Adrenal gland (tissue), 5 donors: ENCODE data around the gene CCZ1.

Source experiments
- CTCF ChIP-seq, 6 experiments: fragments of 450-650 bp in 4 of 6; fragments of 200-600 bp in 2 of 6; sonication (generic) in 1 of 6; IDR thresholded peaks; 1 replicate in 5 of 6; 2 replicates in 1 of 6; pipeline versions ENCODE4 v1.5.1 to v1.8.0; 2016 to 2021; ENCODE audit warnings: antibody characterized with exemption in 6 of 6, mild to moderate bottlenecking in 2 of 6, moderate library complexity in 1 of 6
- POLR2A ChIP-seq, 2 donors: fragments of 450-650 bp; IDR thresholded peaks; one replicate each; pipeline ENCODE4 v1.6.1; 2017; ENCODE audit warnings: antibody characterized with exemption in 2 of 2, mild to moderate bottlenecking in 2 of 2, moderate library complexity in 1 of 2
- donor health status: DM: no; HTN: no; CAD: no.

- TF ChIP-seq CTCF (IDR thresholded peaks at IDR 0.05) (no peak), POLR2A (IDR thresholded peaks at IDR 0.05) (no peak)
Observed at GRCh38 chr7:5872326-5872725, 26.2 kb upstream of the CCZ1 start.
